Measurements from ENCODE around the gene TRPV3.
"Not testable (repeated sequence)": the region's sequence is repeated elsewhere in the genome, so short reads cannot be mapped to it uniquely, and the experiment has no call there.

Gene TRPV3

GRCh38 chr17:3566551-3566950, 8.9 kb upstream of the TRPV3 start:
- H3K27ac ChIP-seq (ENCODE audit: low read length) = no peak overlapping the region
- TF ChIP-seq EZH2phosphoT487 (IDR thresholded peaks at IDR 0.05; ENCODE audit: low read depth) = no peak
- no peak for TF ChIP-seq CTCF (IDR thresholded peaks at IDR 0.05; ENCODE audit: low read depth, low read length)
- H3K9ac ChIP-seq (ENCODE audit: low read length) = no peak overlapping the region
- no peak overlapping the region for H2AFZ ChIP-seq (ENCODE audit: low read depth, low read length)
- H4K20me1 ChIP-seq (ENCODE audit: insufficient read depth, low read length) = no peaks in the 10 kb centered on the region
- no peaks in the 10 kb centered on the region for H3K36me3 ChIP-seq (replicated peaks; ENCODE audit: low read depth, low read length)
- peaks cover 10% of the 10 kb centered on the region for H3K4me1 ChIP-seq (ENCODE audit: low read length)
- H3K9me3 ChIP-seq (ENCODE audit: insufficient read depth, low read length) = no peaks in the 10 kb centered on the region
- H3K27me3 ChIP-seq (ENCODE audit: low read depth, low read length) = no peaks in the 10 kb centered on the region
- H3K4me2 ChIP-seq (ENCODE audit: low read length) = no peak overlapping the region
- H3K4me3 ChIP-seq (ENCODE audit: low read length) = no peak overlapping the region
- no peaks in the 10 kb centered on the region for H3K79me2 ChIP-seq (ENCODE audit: low read length)

GRCh38 chr17:3565143-3565542, 7.5 kb upstream of the TRPV3 start:
- H3K4me3 ChIP-seq (ENCODE audit: low read length) = no peak overlapping the region
- H3K79me2 ChIP-seq (ENCODE audit: low read length) = no peaks in the 10 kb centered on the region
- H3K9me3 ChIP-seq (ENCODE audit: insufficient read depth, low read length) = no peaks in the 10 kb centered on the region
- no peak overlapping the region for H3K4me2 ChIP-seq (ENCODE audit: low read length)
- H3K27ac ChIP-seq (ENCODE audit: low read length) = no peak overlapping the region
- no peak overlapping the region for H3K9ac ChIP-seq (ENCODE audit: low read length)
- H3K4me1 ChIP-seq (ENCODE audit: low read length) = peaks cover 10% of the 10 kb centered on the region
- H2AFZ ChIP-seq (ENCODE audit: low read depth, low read length) = no peak overlapping the region
- H3K36me3 ChIP-seq (replicated peaks; ENCODE audit: low read depth, low read length) = no peaks in the 10 kb centered on the region
- H3K27me3 ChIP-seq (ENCODE audit: low read depth, low read length) = no peaks in the 10 kb centered on the region
- H4K20me1 ChIP-seq (ENCODE audit: insufficient read depth, low read length) = no peaks in the 10 kb centered on the region
- TF ChIP-seq EZH2phosphoT487 (IDR thresholded peaks at IDR 0.05; ENCODE audit: low read depth) (no peak), CTCF (IDR thresholded peaks at IDR 0.05; ENCODE audit: low read depth, low read length) (no peak)

GRCh38 chr17:3564241-3564640, 6.6 kb upstream of the TRPV3 start:
- H3K27ac ChIP-seq (ENCODE audit: low read length); H3K9me3 ChIP-seq (ENCODE audit: insufficient read depth, low read length); H3K36me3 ChIP-seq (replicated peaks; ENCODE audit: low read depth, low read length); H2AFZ ChIP-seq (ENCODE audit: low read depth, low read length); H3K79me2 ChIP-seq (ENCODE audit: low read length); H3K27me3 ChIP-seq (ENCODE audit: low read depth, low read length); H3K4me2 ChIP-seq (ENCODE audit: low read length); H4K20me1 ChIP-seq (ENCODE audit: insufficient read depth, low read length); H3K4me3 ChIP-seq (ENCODE audit: low read length); H3K9ac ChIP-seq (ENCODE audit: low read length): not testable (repeated sequence)
- peaks cover 12% of the 10 kb centered on the region for H3K4me1 ChIP-seq (ENCODE audit: low read length)

- Histone ChIP-seq H3K27me3 (ENCODE audit: low read depth, low read length) (no peaks in the 10 kb centered on the region), H4K20me1 (ENCODE audit: insufficient read depth, low read length) (no peaks in the 10 kb centered on the region), H3K9me3 (ENCODE audit: insufficient read depth, low read length) (no peaks in the 10 kb centered on the region), H3K4me1 (ENCODE audit: low read length) (peaks cover 32% of the 10 kb centered on the region), H3K79me2 (ENCODE audit: low read length) (no peaks in the 10 kb centered on the region), H3K4me3 (ENCODE audit: low read length) (peak overlapping the region; percentile 79), H3K36me3 (replicated peaks; ENCODE audit: low read depth, low read length) (no peaks in the 10 kb centered on the region), H2AFZ (ENCODE audit: low read depth, low read length) (peak overlapping the region; percentile 87), H3K9ac (ENCODE audit: low read length) (peak overlapping the region; percentile 69), H3K27ac (ENCODE audit: low read length) (peak overlapping the region; percentile 37; the same call in 1 of the 2 replicates), H3K4me2 (ENCODE audit: low read length) (peak overlapping the region; percentile 96)
- no peak for TF ChIP-seq CTCF (IDR thresholded peaks at IDR 0.05; ENCODE audit: low read depth, low read length)
Measured at GRCh38 chr17:3559270-3559645, 1.6 kb upstream of the TRPV3 start.

Data from OCI-LY3 (cell line).